LoVo (cell line): ENCODE data around the gene GALNT7.

ENCODE experiments used
- DNase-seq: peaks from one replicate; pipeline ENCODE4 v3.0.0-alpha.2; 2016; ENCODE audit warnings: low spot score

Gene GALNT7

GRCh38 chr4:173237152-173237551 lies 68.5 kb downstream of the GALNT7 start:
- no peak for DNase-seq

GRCh38 chr4:173237762-173238161 lies 69.2 kb downstream of the GALNT7 start:
- no peak for DNase-seq

- DNase-seq: no peak
Measured at GRCh38 chr4:173240696-173241095, 72.1 kb downstream of the GALNT7 start.

GRCh38 chr4:173242466-173243250 lies 74.0 kb downstream of the GALNT7 start:
- DNase-seq: no peak

- DNase-seq: peak; percentile 42
Measured at GRCh38 chr4:173243321-173243720, 74.7 kb downstream of the GALNT7 start.

- no peak for DNase-seq
Measured at GRCh38 chr4:173243917-173244658, 75.5 kb downstream of the GALNT7 start.

GRCh38 chr4:173245952-173246351 lies 77.3 kb downstream of the GALNT7 start:
- DNase-seq: no peak

- DNase-seq: no peak
Measured at GRCh38 chr4:173246719-173247118, 78.1 kb downstream of the GALNT7 start.

- DNase-seq: no peak
Measured at GRCh38 chr4:173247321-173247720, 78.7 kb downstream of the GALNT7 start.

GRCh38 chr4:173248690-173249089 lies 80.1 kb downstream of the GALNT7 start:
- DNase-seq: no peak

GRCh38 chr4:173252024-173252935 lies 83.7 kb downstream of the GALNT7 start:
- peak; percentile 89 for DNase-seq

GRCh38 chr4:173253561-173253960 lies 85.0 kb downstream of the GALNT7 start:
- no peak for DNase-seq

GRCh38 chr4:173254646-173255045 lies 86.0 kb downstream of the GALNT7 start:
- no peak for DNase-seq

GRCh38 chr4:173256825-173257224 lies 88.2 kb downstream of the GALNT7 start:
- no peak for DNase-seq

- peak; percentile 51 for DNase-seq
Measured at GRCh38 chr4:173257732-173258717, 89.4 kb downstream of the GALNT7 start.

GRCh38 chr4:173258866-173259265 lies 90.3 kb downstream of the GALNT7 start:
- DNase-seq: no peak

GRCh38 chr4:173259310-173259709 lies 90.7 kb downstream of the GALNT7 start:
- DNase-seq: no peak

GRCh38 chr4:173261052-173261451 lies 92.4 kb downstream of the GALNT7 start:
- DNase-seq: no peak

- no peak for DNase-seq
Measured at GRCh38 chr4:173262375-173262774, 93.8 kb downstream of the GALNT7 start.

- no peak for DNase-seq
Measured at GRCh38 chr4:173264245-173264644, 95.6 kb downstream of the GALNT7 start.

GRCh38 chr4:173264684-173265185 lies 96.1 kb downstream of the GALNT7 start:
- DNase-seq: no peak
